K562 (cell line): ENCODE data around the gene ATAD3B. TPM values are rescaled to one million over a fixed set of nuclear protein-coding genes. Genes with fewer than 3 reads are reported as not detected.

ENCODE experiments used
- ATF2 ChIP-seq: sonication (generic); formaldehyde crosslinking; IDR thresholded peaks from 2 replicates; pipeline ENCODE4 v1.8.1; 2022; ENCODE audit warnings: missing genetic modification reagents
- BRF1 ChIP-seq: IDR thresholded peaks from 3 replicates; pipeline ENCODE4 v1.6.1; 2011; ENCODE audit warnings: borderline replicate concordance, mild to moderate bottlenecking; ENCODE audit not compliant: insufficient read length; ENCODE audit errors: extremely low read depth
- DNMT1 ChIP-seq: fragments of 450-650 bp; IDR thresholded peaks from 2 replicates; pipeline ENCODE4 v1.6.1; 2016; ENCODE audit warnings: antibody characterized with exemption, mild to moderate bottlenecking
- ETV6 ChIP-seq, 3 experiments: fragments of 150-350 bp in 1 of 3; sonication (generic) in 1 of 3; formaldehyde crosslinking in 1 of 3; IDR thresholded peaks; 2 replicates each; pipeline versions ENCODE4 v1.6.1 to v1.8.0; 2014 to 2022; ENCODE audit warnings: borderline replicate concordance in 2 of 3, low read depth in 2 of 3, antibody characterized with exemption in 1 of 3, low read length in 1 of 3, mild to moderate bottlenecking in 1 of 3, missing genetic modification reagents in 1 of 3
- MCM2 ChIP-seq: fragments of 450-650 bp; IDR thresholded peaks from 2 replicates; pipeline ENCODE4 v1.6.1; 2017; ENCODE audit warnings: low read depth, mild to moderate bottlenecking
- MITF ChIP-seq: IDR thresholded peaks from 2 replicates; pipeline ENCODE4 v1.6.1; 2014; ENCODE audit warnings: antibody characterized with exemption
- NFATC3 ChIP-seq: fragments of 450-650 bp; IDR thresholded peaks from 2 replicates; pipeline ENCODE4 v1.6.1; 2017; ENCODE audit warnings: mild to moderate bottlenecking
- RBM17 ChIP-seq: fragments of 200-400 bp; formaldehyde crosslinking; IDR thresholded peaks from 2 replicates; pipeline ENCODE4 v1.6.1; 2017; ENCODE audit warnings: low read depth, mild to moderate bottlenecking, low read length, borderline replicate concordance
- SRSF9 ChIP-seq: fragments of 200-400 bp; formaldehyde crosslinking; IDR thresholded peaks from 2 replicates; pipeline ENCODE4 v1.6.1; 2017; ENCODE audit warnings: low read depth, low read length, borderline replicate concordance
- THRAP3 ChIP-seq: fragments of 450-650 bp; IDR thresholded peaks from 2 replicates; pipeline ENCODE4 v1.6.1; 2016; ENCODE audit warnings: mild to moderate bottlenecking, inconsistent platforms, borderline replicate concordance
- ZBTB43 ChIP-seq: sonication (generic); formaldehyde crosslinking; IDR thresholded peaks from 2 replicates; pipeline ENCODE4 v1.8.0; 2023; ENCODE audit warnings: mild to moderate bottlenecking, missing genetic modification reagents
- ZBTB7A ChIP-seq: IDR thresholded peaks from 2 replicates; pipeline ENCODE4 v1.6.1; 2011; ENCODE audit warnings: low read depth, mild to moderate bottlenecking, low read length, moderate library complexity, borderline replicate concordance; ENCODE audit not compliant: control insufficient read depth
- ZNF354B ChIP-seq: fragments of 250-450 bp; sonication (Bioruptor Pico); IDR thresholded peaks from 2 replicates; pipeline ENCODE4 v1.4.0; 2020
- ZNF518B ChIP-seq: fragments of 250-450 bp; sonication (Bioruptor Pico); IDR thresholded peaks from 2 replicates; pipeline ENCODE4 v1.5.0; 2021; ENCODE audit warnings: mild to moderate bottlenecking, moderate library complexity
- ZNF589 ChIP-seq: fragments of 200-800 bp; sonication (Bioruptor generic); IDR thresholded peaks from 2 replicates; pipeline ENCODE4 v1.6.1; 2016; ENCODE audit warnings: low read depth, missing genetic modification characterization, missing compliant biosample characterization
- ZNF655 ChIP-seq: fragments of 250-450 bp; sonication (Bioruptor Pico); IDR thresholded peaks from 2 replicates; pipeline ENCODE4 v1.5.0; 2021
- polyA plus RNA-seq, 8 experiments: library from polyadenylated mRNA; depleted of rRNA in 4 of 8; stranded (reverse) in 5 of 8; unstranded in 3 of 8; fragments of >200 nt; fragmentation: Nextera tagmentation in 2 of 8; fragmentation: Illumina TruSeq in 1 of 8; extraction: Ambion mirVana in 2 of 8; extraction: Trizol in 1 of 8; gene quantifications; 2 replicates each; pipeline versions ENCODE4 v1.2.1 to v1.2.3, GENCODE V29; 2011 to 2014; ENCODE audit warnings: inconsistent platforms in 1 of 8, missing spikeins in 1 of 8
- total RNA-seq, 7 experiments: library from RNA; depleted of rRNA in 6 of 7; stranded (reverse); fragments of >200 nt in 6 of 7; fragmentation: Illumina TruSeq in 2 of 7; extraction: Trizol in 2 of 7; gene quantifications; 2 replicates each; pipeline versions ENCODE4 v1.2.1 to v1.2.3, GENCODE V29; 2011 to 2021; ENCODE audit warnings: low replicate concordance in 1 of 7

ATAD3B gene
- total and polyA plus RNA-seq, 9 of the 15 experiments (the other 6 are each of a cell fraction or from before 2014, with no cell fraction given) = 0.07 to 113 (median 27.7) TPM

- TF ChIP-seq ETV6 (IDR thresholded peaks at IDR 0.05; ENCODE audit: borderline replicate concordance in 1 of 2, low read depth in 2 of 2, low read length in 1 of 2) (peak; percentile 71 to 81; a peak in 1 of 4 replicates), ETV6 (CRISPR knock-in tag; IDR thresholded peaks at IDR 0.05; ENCODE audit: borderline replicate concordance) (no peak), ZNF589 (peak; percentile 86; the same call in 1 of the 2 replicates), ZBTB7A (peak; percentile 56; the same call in 1 of the 2 replicates), SRSF9 (no peak), ZNF354B (CRISPR knock-in tag) (no peak), RBM17 (no peak), ATF2 (CRISPR knock-in tag) (no peak), THRAP3 (no peak), ZNF655 (no peak), MCM2 (no peak), ZBTB43 (CRISPR knock-in tag) (no peak), ZNF518B (no peak), MITF (no peak), NFATC3 (no peak), BRF1 (no peak), DNMT1 (no peak)
Measured at GRCh38 chr1:1432951-1433803, 38.4 kb upstream of the ATAD3B start (continued).
